Parietal lobe (tissue), 2 donors: ENCODE measurements around the gene RPP21. TPM values are rescaled to one million over a fixed set of nuclear protein-coding genes. Genes with fewer than 3 reads are reported as not detected.

ENCODE experiments used
- small RNA-seq: library from RNA; depleted of rRNA; stranded (forward); fragments of <200 nt; gene quantifications from one replicate; pipeline ENCODE3, GENCODE V24; 2014; ENCODE audit warnings: low replicate concordance
- total RNA-seq: library from RNA; depleted of rRNA; stranded (reverse); fragments of >200 nt; gene quantifications from one replicate; pipeline ENCODE4 v1.2.3, GENCODE V29; 2014

RPP21 gene
- total RNA-seq = 28.8 TPM

GRCh38 chr6:30344868-30345671 is at the start of gene RPP21:
Gene RPP21, plus strand, starts transcription at chr6:30345156. Its CDS starts 16 bp downstream, at chr6:30345172.

GRCh38 chr6:30326526-30327231 is 18.3 kb upstream of the RPP21 start, which contains the start of gene TRIM39:
Gene TRIM39, plus strand, starts transcription at chr6:30326927. Its CDS starts 2,391 bp downstream, at chr6:30329318.

Small RNA genes lying within 50 kb of the gene (small RNA-seq; reads per million reads assigned to genes)
- not detected for gene HLA-N

Other genes with a start within 250 kb of the RPP21 start
- not detected for gene TRIM31, start 232.1 kb upstream of the RPP21 start, total RNA-seq
- gene TRIM40, start 209.0 kb upstream of the RPP21 start, total RNA-seq = not detected
- gene TRIM10, start 183.9 kb upstream of the RPP21 start, total RNA-seq = 0.31 TPM
- not detected for gene TRIM15, start 181.6 kb upstream of the RPP21 start, total RNA-seq
- gene TRIM26, start 131.8 kb upstream of the RPP21 start, total RNA-seq = 16.3 TPM
- gene TRIM39, start 18.2 kb upstream of the RPP21 start, total RNA-seq = 10.6 TPM
- gene HLA-E, start 144.4 kb downstream of the RPP21 start, total RNA-seq = 22.2 TPM
- 48.5 TPM for gene GNL1, start 211.3 kb downstream of the RPP21 start, total RNA-seq
- 22.8 TPM for gene PRR3, start 212.1 kb downstream of the RPP21 start, total RNA-seq
- 24.7 TPM for gene ABCF1, start 226.3 kb downstream of the RPP21 start, total RNA-seq